GM21529 (cell line): ENCODE measurements around the gene TMEM109.

ENCODE experiments used
- ATAC-seq: cut with Tn5 transposase; IDR thresholded peaks from one replicate; pipeline ENCODE4 v1.9.1; 2021; ENCODE audit not compliant: unreplicated experiment

TMEM109 gene

GRCh38 chr11:60960405-60960804, 46.4 kb downstream of the TMEM109 start:
- no peak for ATAC-seq

DNA sequence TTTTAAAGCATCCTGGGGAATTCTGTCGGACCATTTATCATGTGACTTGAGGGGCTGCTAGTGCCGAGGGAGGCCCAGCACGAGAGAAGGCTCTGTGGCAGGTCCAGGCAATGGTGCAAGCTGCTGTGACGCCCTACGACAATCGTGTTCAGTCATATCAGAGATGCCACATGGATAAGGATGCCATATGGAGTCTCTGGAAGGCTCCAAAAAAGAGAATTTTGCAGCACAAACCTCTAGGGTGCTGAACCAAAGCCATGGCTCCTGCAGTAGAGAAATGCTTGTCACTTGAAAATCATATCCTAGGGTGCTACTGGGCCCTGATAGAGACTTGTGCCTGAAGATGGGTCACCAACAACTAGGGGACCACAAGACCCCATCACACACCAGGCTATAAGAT, 50.8 kb downstream of the TMEM109 start:
- ATAC-seq: no peak

- ATAC-seq: no peak
Measured at GRCh38 chr11:60966890-60967289, 52.9 kb downstream of the TMEM109 start.

DNA sequence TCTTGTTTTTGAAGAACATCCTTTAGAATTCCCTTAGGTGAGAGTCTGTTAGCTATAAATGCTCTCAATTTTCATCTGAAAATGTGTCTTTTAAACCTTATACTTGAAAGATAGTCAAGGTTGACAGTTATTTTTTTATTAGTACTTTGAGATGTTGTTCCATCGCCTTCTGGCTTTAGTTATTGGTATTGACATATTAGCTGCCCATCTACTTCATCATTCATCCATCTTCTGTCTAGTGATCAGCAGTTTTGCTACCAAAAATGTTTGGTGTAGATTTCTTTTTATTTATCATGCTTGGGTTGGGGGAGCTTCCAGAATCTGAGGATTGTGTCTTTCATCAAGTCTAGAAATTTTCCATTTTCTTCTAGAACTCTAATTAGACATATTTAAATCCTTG, 54.3 kb downstream of the TMEM109 start:
- no peak for ATAC-seq

- peak; percentile 57 for ATAC-seq
Measured at GRCh38 chr11:60970369-60970774, 56.4 kb downstream of the TMEM109 start.

DNA sequence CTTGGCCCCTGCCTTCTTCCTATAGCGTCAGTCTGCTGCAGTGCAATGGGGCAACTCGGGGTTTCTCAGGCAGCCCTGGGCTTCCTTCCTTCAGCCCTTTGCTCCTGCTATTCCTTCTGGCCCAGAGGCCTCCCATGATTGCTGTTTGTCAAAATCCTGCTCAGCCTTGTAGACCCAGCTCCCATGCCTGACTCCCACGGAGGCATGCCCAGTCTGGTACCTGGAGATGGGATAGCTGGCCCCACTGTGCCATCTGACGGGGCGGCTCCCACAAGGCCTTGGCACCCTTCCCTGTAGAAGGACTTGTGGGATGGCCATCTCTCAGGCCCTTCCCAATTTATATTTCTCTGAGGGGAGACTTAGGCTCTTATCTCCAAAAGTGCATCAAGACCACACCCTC, 56.9 kb downstream of the TMEM109 start:
- no peak for ATAC-seq

DNA sequence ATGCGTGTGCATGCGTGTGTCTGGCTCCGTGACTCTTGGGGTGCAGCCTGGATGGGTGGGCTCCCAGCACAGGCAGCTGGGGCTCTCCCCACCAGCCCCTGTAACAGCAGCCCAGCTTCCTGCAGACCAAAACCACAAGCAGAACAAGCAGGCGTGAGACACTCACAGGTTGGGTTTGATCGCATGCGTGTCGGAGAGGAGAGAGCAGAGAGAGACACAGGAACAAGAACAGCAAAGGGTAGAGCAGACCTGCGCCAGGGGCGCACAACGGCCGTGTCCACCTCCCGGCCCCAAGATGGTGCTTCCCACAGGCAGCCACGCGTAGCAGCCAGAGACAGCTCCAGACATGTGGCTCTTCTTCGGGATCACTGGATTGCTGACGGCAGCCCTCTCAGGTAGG, 57.6 kb downstream of the TMEM109 start, which contains the start of gene CD6:
Gene CD6, plus strand, starts transcription at position 161 of the 400 bp plus-strand sequence. Its CDS starts 186 bp downstream, at position 347.
- no peak for ATAC-seq

DNA sequence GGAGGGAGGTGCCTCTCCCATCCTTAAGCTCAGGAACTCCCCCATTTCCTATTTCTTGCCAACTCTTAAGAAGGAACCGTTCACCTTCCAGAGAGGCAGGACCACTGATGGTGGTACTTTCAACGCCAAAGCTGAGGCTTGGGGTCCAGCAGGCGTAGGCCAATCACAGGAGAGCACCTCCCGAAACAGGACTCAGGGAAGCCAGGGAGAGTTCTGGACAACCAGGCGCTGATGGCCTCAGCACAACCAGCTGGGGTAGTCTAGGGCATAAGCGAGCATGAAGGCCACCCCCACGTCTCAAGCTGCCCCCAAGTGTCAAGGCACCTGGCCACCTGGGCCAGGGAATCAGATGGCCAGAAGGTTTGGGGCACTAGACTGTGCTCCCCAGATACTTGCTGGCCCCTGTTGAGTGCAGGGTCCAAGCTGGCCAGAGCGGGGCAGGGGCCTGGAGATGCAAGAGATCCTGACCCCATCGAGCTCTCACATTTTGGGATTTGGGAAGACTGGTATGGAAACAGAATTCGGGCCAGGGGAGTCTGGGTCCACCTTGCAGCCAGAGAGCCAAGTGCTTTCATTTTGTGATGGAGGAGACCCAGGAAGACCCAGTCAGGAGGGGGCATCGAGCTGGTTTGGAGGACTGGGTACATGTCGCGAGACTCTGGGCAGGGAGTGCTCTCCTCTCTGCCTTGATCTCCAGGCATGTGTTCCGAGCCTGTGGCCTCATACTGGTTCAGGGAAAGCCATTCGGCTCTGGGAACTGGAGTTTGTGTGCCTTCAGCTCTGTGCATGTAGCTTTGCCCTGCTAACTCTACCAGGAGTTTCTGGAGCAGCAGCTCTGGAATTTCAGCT, 58.4 kb downstream of the TMEM109 start:
- no peak for ATAC-seq
